K562 (cell line): ENCODE measurements around the gene SNAP23. TPM values are rescaled to one million over a fixed set of nuclear protein-coding genes. Genes with fewer than 3 reads are reported as not detected.
A peak's percentile ranks its signal among the peaks of the same experiment; 100 is the strongest.

Experiments used
- ARID2 ChIP-seq: fragments of 450-650 bp; IDR thresholded peaks from 2 replicates; pipeline ENCODE4 v1.6.1; 2017; ENCODE audit warnings: antibody characterized with exemption, mild to moderate bottlenecking
- ATF7 ChIP-seq: fragments of 450-650 bp; IDR thresholded peaks from 2 replicates; pipeline ENCODE4 v1.7.1; 2014; ENCODE audit warnings: mild to moderate bottlenecking, moderate library complexity
- CREBBP ChIP-seq: IDR thresholded peaks from one replicate; pipeline ENCODE4 v1.6.1; 2012; ENCODE audit warnings: low read depth, mild to moderate bottlenecking, control low read depth, inconsistent platforms, low read length
- CREM ChIP-seq: IDR thresholded peaks from 2 replicates; pipeline ENCODE4 v1.6.1; 2014; ENCODE audit warnings: antibody characterized with exemption, low read depth
- JUN ChIP-seq, 2 experiments: sonication (generic) in 1 of 2; formaldehyde crosslinking in 1 of 2; IDR thresholded peaks; 2 replicates each; pipeline versions ENCODE4 v1.6.1 to v1.8.0; 2012 to 2022; ENCODE audit warnings: borderline replicate concordance in 2 of 2, mild to moderate bottlenecking in 2 of 2, improper control_type of control experiment in 1 of 2, low read depth in 1 of 2, low read length in 1 of 2, missing genetic modification reagents in 1 of 2
- L3MBTL2 ChIP-seq: fragments of 450-650 bp; IDR thresholded peaks from 2 replicates; pipeline ENCODE4 v1.6.1; 2016; ENCODE audit warnings: mild to moderate bottlenecking, moderate library complexity
- POLR2B ChIP-seq: fragments of 450-650 bp; IDR thresholded peaks from 2 replicates; pipeline ENCODE4 v1.6.1; 2018; ENCODE audit warnings: low read depth; ENCODE audit not compliant: partially characterized antibody
- ZNF699 ChIP-seq: fragments of 250-450 bp; sonication (Bioruptor Pico); IDR thresholded peaks from 2 replicates; pipeline ENCODE4 v1.8.0; 2021; ENCODE audit warnings: mild to moderate bottlenecking, moderate library complexity; ENCODE audit not compliant: insufficient replicate concordance
- ZNF780A ChIP-seq: fragments of 250-450 bp; sonication (Bioruptor Pico); IDR thresholded peaks from 2 replicates; pipeline ENCODE4 v1.5.0; 2021; ENCODE audit warnings: mild to moderate bottlenecking
- ZSCAN29 ChIP-seq: fragments of 450-650 bp; IDR thresholded peaks from 2 replicates; pipeline ENCODE4 v1.6.1; 2017
- polyA plus RNA-seq, 8 experiments: library from polyadenylated mRNA; depleted of rRNA in 4 of 8; stranded (reverse) in 5 of 8; unstranded in 3 of 8; fragments of >200 nt; fragmentation: Nextera tagmentation in 2 of 8; fragmentation: Illumina TruSeq in 1 of 8; extraction: Ambion mirVana in 2 of 8; extraction: Trizol in 1 of 8; gene quantifications; 2 replicates each; pipeline versions ENCODE4 v1.2.1 to v1.2.3, GENCODE V29; 2011 to 2014; ENCODE audit warnings: inconsistent platforms in 1 of 8, missing spikeins in 1 of 8
- total RNA-seq, 7 experiments: library from RNA; depleted of rRNA in 6 of 7; stranded (reverse); fragments of >200 nt in 6 of 7; fragmentation: Illumina TruSeq in 2 of 7; extraction: Trizol in 2 of 7; gene quantifications; 2 replicates each; pipeline versions ENCODE4 v1.2.1 to v1.2.3, GENCODE V29; 2011 to 2021; ENCODE audit warnings: low replicate concordance in 1 of 7
- TF ChIP-seq, protein P1 (sequence below): fragments of 250-450 bp; sonication (Bioruptor Pico); IDR thresholded peaks from 2 replicates; pipeline ENCODE4 v1.5.0; 2021; ENCODE audit warnings: mild to moderate bottlenecking, moderate library complexity
- TF ChIP-seq, protein P2 (sequence below): fragments of 250-450 bp; sonication (Bioruptor Pico); IDR thresholded peaks from 2 replicates; pipeline ENCODE4 v1.8.0; 2021; ENCODE audit warnings: borderline replicate concordance, mild to moderate bottlenecking, moderate library complexity; ENCODE audit not compliant: poor library complexity, severe bottlenecking
- TF ChIP-seq, protein P3 (sequence below): fragments of 250-450 bp; sonication (Bioruptor Pico); IDR thresholded peaks from 2 replicates; pipeline ENCODE4 v1.4.0; 2020; ENCODE audit warnings: borderline replicate concordance
- TF ChIP-seq, protein P4 (sequence below): fragments of 450-650 bp; IDR thresholded peaks from 2 replicates; pipeline ENCODE4 v1.6.1; 2016; ENCODE audit warnings: low read depth, mild to moderate bottlenecking, moderate library complexity
- TF ChIP-seq, protein P5 (sequence below), 2 experiments: IDR thresholded peaks in 1 of 2; conservative IDR thresholded peaks in 1 of 2; 2 replicates each; pipeline ENCODE4 v1.6.1; 2016; ENCODE audit warnings: low read depth in 2 of 2, mild to moderate bottlenecking in 1 of 2, missing compliant biosample characterization in 1 of 2, missing genetic modification characterization in 1 of 2, moderate library complexity in 1 of 2

The SNAP23 gene
- total and polyA plus RNA-seq, 9 of the 15 experiments (the other 6 are each of a cell fraction or from before 2014, with no cell fraction given): 78.9 to 168 (median 117) TPM

DNA sequence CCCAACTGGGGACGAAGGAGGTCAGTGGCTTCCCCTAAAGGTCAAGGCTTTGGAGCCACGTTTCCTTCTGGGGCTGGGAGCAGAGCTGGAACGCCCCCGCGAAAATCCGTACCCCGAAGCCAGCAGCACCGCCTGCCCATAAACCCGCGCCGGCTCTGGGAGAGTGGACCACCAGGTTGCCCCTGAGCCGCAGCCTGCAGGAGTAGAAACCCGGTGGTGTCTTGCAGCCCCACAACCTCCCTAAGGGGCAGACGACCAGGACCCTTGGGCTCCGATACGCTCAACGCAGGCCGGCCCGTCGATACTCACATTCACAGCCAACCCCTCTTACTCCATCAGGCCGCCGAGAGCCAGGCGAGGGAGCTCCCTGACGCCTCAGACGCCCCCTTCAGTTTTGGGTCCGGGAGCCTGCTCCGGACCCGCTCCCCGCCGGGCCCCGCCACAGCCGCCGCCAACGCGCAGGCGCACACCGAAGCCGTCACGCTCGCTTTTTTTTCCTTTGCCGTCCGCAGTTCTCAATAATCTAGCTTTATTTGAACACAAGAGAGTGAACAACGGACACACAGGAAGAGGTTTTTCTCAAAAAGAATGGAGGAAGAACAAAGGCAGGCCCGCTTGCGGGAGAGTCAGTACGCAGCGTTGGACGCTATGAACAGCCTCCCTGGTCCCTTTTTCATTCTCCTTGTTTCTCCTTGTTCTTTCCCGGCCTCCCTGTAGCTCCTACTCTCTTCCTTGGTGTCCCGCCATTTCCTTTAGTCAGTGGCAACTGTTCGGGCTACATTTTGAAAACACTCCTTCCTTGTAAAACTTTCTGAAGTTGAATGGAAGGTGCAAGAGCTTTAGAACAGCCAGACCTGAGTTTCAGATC lies 4.5 kb upstream of the SNAP23 start, which contains the start of gene ZNF106 (continued):
- TF ChIP-seq, protein P1, sequence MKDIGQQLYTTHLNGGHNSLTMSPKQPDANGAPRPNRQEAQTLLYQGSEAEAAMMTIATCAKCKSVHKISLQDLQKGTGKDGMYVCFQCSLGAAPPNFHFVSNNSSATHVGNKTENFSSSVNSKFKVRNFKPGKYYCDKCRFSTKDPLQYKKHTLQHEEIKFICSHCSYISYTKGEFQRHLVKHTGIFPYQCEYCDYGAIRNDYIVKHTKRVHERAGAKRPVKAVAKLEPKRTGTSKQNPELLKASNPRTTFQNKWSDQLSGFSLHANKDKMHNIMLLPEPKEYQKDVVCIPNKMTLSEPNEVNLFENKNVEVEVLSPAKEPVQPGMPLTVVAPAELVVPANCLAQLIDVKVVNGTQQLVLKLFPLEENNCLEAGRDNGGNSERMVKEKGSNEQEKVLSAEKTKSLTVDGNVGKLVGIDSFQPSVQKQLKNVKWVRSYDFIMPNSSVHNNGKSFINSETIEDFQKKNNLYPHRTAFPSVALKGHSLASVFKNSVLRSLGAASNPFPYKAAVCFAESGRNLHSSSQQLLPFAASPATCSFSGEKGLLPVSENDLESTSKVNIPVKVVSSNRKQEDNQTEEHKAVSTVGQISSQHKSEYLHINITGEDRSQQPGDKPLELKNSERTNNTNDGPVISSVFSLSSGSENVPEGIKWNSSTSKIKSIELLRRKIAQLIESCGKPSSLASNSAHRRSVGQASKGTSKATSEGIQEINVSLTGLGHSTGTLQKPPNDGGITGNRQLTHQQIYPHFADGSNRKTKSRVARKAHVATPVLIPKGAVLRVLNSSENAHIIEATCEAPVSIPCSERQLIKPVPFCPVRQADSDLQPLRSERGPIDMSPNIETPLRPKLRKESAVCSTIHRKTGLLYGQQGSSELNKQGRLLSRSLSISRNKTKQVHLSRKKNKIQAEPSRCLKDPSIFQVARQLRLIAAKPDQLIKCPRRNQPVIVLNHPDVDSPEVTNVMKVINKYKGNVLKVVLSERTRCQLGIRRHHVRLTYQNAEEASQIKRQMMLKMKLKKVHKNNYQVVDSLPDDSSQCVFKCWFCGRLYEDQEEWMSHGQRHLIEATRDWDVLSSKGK (CRISPR knock-in tag): no peak
- TF ChIP-seq ARID2 (no peak), ZSCAN29 (no peak), ZNF780A (CRISPR knock-in tag) (no peak), CREBBP (no peak), ATF7 (peak; percentile 85), POLR2B (peak; percentile 81), CREM (peak; percentile 97), JUN (IDR thresholded peaks at IDR 0.05; ENCODE audit: borderline replicate concordance, low read depth, low read length) (peak; percentile 59; the same call in 1 of the 2 replicates), JUN (CRISPR knock-in tag; IDR thresholded peaks at IDR 0.05; ENCODE audit: borderline replicate concordance) (no peak; the same call in 1 of the 2 replicates), ZNF699 (CRISPR knock-in tag) (no peak), L3MBTL2 (peak; percentile 68)
- TF ChIP-seq, protein P2, sequence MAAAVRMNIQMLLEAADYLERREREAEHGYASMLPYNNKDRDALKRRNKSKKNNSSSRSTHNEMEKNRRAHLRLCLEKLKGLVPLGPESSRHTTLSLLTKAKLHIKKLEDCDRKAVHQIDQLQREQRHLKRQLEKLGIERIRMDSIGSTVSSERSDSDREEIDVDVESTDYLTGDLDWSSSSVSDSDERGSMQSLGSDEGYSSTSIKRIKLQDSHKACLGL (CRISPR knock-in tag): no peak
- TF ChIP-seq, protein P3, sequence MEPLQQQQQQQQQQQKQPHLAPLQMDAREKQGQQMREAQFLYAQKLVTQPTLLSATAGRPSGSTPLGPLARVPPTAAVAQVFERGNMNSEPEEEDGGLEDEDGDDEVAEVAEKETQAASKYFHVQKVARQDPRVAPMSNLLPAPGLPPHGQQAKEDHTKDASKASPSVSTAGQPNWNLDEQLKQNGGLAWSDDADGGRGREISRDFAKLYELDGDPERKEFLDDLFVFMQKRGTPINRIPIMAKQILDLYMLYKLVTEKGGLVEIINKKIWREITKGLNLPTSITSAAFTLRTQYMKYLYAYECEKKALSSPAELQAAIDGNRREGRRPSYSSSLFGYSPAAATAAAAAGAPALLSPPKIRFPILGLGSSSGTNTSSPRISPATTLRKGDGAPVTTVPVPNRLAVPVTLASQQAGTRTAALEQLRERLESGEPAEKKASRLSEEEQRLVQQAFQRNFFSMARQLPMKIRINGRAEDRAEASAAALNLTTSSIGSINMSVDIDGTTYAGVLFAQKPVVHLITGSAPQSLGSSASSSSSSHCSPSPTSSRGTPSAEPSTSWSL (CRISPR knock-in tag): no peak
- TF ChIP-seq, protein P4, sequence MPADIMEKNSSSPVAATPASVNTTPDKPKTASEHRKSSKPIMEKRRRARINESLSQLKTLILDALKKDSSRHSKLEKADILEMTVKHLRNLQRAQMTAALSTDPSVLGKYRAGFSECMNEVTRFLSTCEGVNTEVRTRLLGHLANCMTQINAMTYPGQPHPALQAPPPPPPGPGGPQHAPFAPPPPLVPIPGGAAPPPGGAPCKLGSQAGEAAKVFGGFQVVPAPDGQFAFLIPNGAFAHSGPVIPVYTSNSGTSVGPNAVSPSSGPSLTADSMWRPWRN: no peak; the same call in 1 of the 2 replicates
- TF ChIP-seq, protein P5, sequence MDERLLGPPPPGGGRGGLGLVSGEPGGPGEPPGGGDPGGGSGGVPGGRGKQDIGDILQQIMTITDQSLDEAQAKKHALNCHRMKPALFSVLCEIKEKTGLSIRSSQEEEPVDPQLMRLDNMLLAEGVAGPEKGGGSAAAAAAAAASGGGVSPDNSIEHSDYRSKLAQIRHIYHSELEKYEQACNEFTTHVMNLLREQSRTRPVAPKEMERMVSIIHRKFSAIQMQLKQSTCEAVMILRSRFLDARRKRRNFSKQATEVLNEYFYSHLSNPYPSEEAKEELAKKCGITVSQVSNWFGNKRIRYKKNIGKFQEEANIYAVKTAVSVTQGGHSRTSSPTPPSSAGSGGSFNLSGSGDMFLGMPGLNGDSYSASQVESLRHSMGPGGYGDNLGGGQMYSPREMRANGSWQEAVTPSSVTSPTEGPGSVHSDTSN (CRISPR knock-in tag; IDR thresholded peaks at IDR 0.05; ENCODE audit: low read depth): no peak
- TF ChIP-seq, protein P5 (tag; conservative IDR thresholded peaks at IDR 0.05; ENCODE audit: low read depth): no peak
